NOMO-1 treated with DMSO at 0.1 percent for 48 hours (cell line): ENCODE measurements around the gene TMEM190.
"Not testable (repeated sequence)": the region's sequence is repeated elsewhere in the genome, so short reads cannot be mapped to it uniquely, and the experiment has no call there.

Source experiments
- DNase-seq: peaks from one replicate; lab custom pipeline; 2025; ENCODE audit not compliant: unreplicated experiment; lab: John Stamatoyannopoulos, UW

TMEM190 gene

DNA sequence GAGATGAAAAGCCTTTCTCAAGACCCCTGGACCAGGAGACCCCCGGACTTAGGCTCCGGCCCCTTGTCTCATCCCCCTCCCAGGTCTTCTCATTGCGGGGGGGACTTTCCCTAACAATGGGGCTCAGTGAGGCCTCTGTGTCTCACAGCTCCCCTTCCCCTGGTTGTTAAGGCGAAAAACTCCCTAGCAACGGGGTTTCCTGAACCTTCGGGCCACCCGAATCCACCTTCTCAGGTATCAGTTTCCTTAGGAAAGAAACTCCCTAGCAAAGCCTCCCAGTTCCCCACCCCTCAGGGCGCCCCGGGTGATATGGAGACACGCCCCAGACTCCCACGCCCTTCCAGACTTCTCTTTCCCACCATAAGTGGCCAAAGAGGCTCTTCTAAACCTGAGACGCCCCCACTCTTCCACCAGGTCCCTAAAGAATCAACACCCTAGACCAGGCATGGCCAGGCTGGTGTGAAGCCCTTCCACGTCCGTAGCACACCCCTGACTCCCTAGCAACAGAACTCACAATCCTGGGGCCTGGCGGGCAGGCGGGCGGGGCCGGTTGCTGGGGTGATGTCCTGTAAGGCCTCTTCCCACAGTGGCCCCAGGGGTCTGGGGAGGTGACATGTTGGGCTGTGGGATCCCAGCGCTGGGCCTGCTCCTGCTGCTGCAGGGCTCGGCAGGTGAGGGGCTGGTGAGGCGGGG is at the start of gene TMEM190:
Gene TMEM190, plus strand, starts transcription at position 586 of the 693 bp plus-strand sequence. Its CDS starts 28 bp downstream, at position 614.
- DNase-seq, result no peak

DNA sequence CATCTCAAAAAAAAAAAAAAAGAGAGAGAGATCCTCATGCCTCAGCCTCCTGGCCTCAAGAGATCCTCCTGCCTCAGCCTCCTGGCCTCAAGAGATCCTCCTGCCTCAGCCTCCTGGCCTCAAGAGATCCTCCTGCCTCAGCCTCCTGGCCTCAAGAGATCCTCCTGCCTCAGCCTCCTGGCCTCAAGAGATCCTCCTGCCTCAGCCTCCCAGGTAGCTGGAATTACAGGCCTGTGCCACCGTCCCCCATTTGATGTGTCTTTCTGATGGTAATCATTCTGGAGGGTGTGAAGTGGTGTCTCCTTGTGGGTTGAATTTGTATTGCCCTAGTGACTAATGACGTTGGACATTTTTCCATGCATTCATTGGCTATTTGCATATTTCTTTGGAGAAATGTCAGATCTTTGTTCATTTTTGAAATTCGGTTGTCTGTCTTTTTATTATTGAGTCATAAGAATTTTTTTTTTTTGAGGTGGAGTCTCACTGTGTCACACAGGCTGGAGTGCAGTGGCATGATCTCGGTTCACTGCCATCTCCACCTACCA is 47.8 kb upstream of the TMEM190 start:
- not testable (repeated sequence) for DNase-seq

DNA sequence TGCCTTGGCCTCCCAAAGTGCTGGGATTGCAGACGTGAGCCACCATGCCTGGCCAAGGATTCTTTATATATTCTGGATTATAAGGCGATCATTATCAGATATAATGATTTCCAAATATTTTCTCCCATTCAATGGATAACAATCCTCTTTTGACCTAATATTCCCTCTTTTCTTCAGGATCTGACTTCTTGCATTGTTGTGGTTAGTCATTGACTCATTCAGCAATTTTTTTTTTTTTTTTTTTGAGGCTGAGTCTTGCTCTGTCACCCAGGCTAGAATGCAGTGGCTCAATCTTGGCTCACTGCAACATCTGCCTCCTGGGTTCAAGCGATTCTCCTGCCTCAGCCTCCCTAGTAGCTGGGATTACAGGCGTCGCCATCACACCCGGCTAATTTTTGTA is 46.8 kb upstream of the TMEM190 start:
- not testable (repeated sequence) for DNase-seq

DNA sequence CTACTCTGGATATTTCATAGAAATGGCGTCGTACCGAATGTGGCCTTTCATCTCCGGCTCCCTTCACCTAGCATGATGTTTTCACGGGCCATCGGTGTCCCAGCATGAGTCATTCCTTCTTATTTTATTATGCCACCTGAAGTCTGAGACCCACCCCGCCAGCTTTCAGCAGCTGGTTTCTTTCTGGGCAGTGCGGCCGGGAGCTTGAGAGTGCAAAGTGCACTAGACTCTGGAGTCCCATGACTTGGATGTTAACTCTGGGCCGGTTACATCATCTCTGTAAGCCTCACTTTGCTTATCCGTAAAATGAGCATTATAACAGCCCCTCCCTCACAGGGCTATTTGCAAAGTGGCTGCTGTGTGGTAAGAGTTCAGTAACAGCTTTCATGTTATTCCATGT is 42.8 kb upstream of the TMEM190 start:
- no peak for DNase-seq

DNA sequence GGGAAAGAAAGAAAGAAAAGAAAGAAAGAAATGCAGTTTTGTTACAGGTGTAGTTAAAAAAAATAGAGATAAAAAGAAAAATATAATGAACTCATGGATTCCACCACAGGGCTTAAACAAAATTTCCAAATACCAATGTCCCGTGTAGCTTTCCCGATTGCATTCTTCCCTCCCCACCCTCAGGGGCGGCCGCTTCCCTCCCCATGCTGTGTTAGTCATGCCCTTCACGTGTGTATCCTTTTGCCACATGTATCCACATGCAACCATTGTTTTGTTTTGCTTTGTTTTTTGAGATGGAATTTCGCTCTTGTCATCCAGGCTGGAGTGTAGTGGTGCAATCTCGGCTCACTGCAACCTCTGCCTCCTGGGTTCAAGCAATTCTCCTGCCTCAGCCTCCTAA is 40.5 kb upstream of the TMEM190 start:
- DNase-seq, result no peak

DNA sequence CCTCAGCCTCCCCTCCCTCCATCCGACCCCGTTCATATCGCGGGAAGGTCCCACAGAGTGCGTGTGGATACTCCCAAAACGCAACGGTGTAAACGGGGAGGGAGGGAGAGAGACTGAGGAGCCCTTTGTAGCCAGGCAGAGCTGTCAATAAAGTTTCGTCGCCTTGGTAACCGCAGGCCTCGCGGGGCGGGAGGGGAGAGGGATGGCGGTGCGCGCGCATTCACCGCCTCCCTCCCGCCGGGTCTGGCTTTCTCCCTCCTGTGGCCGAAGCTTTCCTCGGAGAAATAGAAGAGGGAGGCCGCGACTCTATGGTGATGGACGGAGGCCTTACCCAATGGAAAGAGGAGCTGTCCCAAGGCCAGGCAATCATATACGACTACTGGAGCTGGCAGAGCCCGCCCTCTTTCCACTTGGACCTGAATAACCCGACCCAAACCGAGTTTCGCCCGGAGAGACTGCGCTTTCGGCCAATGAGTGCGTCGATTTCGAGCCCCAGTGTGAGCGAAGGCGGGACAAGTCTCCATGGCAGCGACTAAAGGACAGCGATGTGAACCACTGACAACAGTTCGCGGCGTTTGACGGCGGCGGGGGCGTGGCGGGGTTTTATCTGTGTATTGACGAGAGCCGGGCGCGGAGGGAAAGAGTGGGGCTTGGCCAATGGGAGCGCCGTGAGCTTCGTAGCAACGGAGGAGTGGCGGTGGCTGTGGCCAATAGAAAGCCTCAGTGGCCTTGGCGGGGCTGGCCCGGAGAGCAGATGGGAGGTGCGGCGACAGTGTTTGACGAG is 37.3 kb upstream of the TMEM190 start, which contains the start of gene KMT5C:
Gene KMT5C, plus strand, starts transcription at position 772 of the 784 bp plus-strand sequence. CDS start 2,061 bp downstream, outside the sequence.
- peak; percentile 100 for DNase-seq

DNA sequence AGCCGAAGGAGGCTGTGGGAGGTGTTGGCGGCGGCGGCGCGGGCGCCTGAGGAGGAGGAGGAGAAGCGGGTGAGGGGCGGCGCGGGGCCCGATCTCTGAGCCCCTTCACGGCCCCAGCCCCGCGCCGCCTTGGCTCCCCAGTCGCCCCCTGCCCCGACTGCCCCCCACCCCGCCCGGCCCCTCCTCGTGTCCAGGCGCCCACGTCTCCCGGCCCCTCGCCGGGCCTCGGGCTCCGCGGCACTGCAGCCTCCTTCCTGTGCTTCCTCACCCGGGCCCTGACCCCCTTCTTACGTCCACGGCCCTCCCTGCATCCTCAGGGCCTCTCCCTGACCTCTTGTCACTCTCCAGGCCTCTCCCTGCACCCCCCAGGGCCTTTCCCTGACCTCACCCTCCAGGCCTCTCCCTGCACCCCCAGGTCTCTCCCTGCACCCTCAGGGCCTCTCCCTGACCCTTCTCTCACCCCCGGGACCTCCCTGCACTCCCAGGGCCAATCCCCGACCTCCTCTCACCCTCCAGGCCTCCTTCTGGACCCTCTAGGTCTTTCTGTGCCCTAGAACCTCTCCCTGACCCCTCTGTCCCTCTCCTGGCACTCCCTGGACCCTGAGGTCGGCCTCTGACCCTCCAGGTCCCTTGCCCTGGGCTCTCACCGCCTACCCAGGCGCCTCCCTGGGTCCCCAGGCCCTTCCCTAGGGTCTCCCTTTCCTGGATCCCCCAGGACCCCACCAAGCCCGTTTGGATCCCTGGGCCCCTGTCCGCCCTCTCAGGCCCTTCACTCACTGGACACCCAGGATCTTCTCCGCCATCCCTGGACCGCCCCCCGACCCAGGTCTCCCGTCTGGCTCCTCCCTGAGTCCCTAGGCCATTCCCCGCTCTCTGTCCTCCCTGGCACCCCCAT is 36.5 kb upstream of the TMEM190 start:
- no peak for DNase-seq

DNA sequence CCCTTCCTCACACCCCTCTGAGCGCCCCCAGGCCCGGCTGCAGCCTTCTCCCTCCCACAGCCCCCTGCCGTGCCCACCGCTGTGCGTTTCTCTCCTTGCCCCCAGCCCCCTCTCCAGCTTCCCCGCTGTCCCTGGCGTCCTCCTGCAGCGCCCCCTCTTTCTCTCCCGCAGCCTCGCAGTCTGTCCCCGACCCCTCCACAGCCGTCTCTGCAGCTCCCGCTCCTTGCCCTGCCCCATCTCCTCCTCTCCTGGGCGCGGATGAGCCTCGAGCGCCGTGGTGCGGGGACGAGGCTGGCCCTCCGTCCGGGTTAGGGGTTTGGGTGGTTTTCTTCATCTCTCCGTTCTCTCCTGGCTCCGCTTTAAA is 35.9 kb upstream of the TMEM190 start:
- peak; percentile 14 for DNase-seq

DNA sequence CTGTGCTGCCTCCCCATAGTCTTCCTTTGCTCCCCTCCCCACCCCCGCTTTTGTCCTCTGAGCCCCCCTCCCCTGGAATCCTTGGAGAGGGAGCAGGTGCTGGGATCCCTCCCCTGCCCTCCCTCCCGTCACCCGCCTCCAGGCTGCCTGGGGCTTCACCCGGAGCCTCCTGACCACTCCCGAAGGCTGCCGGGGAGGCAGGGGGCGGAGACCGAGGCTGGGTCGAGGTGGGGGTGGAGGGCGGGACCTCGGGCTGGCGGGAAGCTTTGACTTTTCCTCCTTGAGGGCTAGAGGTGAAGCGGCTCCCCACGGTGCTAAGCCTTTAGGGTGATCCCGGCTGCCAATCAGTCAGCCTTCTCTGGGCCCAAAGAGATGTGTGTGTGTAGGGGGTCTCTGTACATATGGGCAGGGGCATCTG is 35.4 kb upstream of the TMEM190 start:
- peak; percentile 21 for DNase-seq

DNA sequence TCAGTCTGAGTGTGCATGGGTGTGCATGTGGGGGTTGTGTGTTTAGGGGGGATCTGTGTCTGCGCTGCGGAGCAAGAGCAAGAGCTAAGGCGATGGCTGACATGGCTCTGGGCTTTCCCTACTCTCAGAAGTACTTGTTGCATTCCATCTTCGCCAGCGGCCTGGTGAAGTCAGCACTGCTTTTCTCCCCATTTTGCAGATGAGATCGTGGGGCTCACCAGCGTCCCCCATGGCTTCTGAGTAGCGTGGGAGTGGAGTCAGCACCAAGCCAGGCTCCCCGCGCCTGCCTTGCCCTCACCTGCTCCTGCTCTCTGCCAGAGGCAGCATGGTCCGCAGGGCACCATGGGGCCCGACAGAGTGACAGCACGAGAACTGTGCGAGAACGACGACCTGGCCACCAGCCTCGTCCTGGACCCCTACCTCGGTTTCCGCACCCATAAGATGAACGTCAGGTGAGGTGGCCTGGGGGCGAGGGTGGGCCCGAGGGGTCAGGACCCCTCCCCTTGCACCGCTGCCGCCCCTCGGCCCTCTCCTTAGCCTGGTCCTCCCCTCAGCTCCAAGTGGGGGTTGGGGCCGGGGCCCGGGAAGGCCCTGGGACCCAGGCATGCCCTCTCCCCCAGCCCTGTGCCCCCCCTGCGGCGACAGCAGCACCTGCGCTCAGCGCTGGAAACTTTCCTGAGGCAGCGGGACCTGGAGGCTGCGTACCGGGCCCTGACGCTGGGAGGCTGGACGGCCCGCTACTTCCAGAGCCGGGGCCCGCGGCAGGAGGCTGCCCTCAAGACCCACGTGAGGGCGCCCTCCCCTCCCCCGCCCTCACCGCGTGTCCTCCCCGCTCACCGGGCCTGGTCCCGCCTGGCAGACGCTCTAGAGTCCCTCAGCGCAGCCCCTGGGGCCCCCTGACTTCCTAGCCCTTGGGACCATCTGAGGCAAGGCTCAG is 34.8 kb upstream of the TMEM190 start:
- no peak for DNase-seq

DNA sequence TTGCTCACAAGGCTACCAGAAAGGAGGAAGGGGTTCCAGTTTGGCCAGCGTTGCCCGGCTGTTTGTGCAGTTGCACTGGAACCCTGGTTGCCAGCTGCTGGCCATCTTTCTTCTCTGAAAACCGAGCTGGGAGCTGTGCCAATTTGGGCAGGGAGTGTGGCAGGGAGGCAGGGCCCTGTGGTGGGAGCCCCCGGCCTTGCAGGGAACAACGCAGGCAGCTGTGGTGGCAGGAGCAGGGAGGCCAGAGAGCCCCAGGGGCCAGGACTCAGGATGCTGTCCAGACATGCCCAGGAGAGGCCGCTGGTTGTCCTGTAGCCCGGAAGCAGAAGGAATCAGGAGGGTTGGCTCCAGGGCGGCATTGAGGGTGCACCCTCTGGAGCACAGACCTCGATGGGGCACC is 32.2 kb upstream of the TMEM190 start:
- no peak for DNase-seq

DNA sequence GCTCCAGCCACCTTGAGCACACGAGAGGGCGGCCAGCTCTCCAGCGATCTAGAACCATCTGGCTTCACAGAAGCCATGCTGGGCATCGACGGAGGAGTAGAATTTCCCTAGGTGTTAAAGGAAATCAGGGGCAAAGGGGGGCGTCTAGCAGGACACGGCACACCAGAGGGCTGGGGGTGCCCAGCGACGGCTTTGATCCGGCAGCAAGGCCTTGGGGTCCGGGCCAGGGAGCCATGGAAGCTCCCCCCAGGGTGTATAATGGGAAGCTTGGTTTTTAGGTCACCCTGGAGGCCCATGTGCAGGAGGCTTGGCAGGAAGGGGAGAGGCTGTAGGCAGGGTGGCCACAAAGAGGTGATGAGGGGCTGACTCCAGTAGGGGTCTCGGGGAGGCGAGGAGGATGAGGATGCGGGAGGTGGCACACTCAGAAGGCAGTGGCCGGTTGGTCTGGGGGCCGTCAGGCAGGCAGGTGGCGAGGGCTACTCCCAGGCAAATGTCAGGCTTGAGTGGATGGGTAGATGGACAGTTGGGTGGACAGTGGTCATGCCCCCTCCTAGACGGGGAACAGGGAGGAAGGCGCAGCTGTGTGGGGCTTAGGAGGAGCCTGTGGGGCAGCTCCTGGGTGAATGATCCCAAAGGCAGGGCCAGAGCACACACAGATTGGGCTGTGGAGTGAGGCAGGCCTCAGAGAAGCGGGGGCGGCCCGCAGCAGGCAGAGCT is 31.4 kb upstream of the TMEM190 start:
- DNase-seq, result no peak

DNA sequence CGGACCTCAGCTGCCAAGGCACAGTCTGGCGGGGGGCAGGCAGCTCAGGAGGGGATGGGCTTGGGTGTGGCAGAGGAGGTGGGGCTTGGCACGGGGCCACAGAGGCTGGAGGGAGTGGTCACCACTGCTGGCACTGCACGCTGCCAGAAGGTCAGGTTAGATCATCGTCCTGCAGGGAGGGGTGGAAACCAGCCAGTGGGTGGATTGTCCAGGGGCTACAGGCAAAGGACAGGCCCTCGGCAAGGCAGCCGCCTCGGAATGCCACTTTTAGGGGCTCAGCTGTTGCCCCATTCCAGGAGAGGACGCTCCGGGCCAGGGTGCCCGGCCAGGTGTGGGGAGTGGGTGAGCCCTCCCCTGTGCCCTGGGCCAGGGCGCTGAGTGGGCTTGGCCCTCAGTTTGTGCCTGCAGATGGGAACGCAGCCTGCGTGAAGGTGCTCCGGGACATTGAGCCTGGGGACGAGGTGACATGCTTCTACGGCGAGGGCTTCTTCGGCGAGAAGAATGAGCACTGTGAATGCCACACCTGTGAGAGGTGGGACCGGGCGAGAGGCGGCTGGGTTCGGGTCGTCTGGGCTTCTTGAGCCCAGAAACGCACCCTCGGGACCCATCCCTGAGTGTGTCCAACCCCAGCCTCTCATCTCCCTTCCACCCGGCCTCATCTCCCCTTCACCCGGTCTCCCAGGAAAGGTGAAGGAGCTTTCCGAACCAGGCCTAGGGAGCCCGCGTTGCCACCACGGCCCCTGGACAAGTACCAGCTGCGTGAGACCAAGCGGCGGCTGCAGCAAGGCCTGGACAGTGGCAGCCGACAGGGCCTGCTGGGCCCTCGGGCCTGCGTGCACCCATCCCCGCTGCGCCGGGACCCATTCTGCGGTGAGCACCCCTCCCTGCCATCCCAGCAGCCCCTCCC is 30.6 kb upstream of the TMEM190 start:
- no peak for DNase-seq

DNA sequence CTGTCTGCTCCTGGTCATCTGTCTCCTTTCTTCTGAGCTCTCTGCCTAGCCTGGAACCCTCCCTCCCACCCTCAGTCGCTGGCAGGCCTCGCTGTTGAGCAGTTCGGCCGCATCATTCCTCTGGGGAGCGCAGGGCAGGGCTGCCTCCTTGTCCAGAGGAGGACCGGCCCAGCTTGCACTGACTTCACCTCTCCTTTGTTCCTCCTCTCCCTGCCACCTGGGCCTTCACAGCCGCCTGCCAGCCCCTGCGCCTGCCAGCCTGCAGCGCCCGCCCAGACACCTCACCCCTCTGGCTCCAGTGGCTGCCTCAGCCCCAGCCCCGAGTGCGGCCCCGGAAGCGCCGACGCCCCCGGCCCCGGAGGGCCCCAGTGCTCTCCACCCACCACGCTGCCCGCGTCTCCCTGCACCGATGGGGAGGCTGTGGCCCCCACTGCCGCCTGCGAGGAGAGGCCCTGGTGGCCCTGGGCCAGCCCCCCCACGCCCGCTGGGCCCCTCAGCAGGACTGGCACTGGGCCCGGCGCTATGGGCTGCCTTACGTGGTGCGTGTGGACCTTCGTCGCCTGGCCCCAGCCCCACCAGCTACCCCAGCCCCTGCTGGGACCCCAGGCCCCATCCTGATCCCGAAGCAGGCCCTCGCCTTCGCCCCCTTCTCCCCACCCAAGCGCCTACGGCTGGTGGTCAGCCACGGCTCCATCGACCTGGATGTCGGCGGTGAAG is 29.7 kb upstream of the TMEM190 start:
- no peak for DNase-seq

DNA sequence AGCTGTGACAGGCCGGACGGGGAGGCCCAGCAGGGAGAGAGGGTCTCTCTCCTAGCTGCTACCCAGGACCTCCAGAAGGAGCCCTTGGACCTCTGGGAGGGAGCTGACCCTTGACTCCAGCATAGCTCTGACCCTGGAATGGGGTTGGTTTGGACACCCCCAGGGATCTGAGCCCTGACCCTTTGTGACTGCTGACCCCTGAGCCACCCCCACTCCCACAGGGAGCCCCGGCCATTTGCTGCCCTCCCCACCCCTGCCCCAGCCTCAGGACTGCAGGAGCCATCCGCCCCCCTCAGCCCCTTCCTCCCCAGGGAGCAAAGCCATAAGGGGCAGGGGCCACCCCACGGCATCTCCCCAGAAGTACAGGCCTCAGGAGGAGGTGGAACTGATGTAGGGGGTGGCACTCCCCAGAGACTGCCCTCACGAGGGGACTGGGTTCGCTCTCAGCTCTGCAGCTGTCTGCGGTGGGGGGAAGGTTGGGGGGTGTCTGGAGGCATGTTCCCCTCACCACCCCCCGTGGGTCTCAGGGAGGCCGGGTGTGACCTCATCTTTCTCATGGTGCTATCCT is 29.1 kb upstream of the TMEM190 start:
- DNase-seq, result no peak

DNA sequence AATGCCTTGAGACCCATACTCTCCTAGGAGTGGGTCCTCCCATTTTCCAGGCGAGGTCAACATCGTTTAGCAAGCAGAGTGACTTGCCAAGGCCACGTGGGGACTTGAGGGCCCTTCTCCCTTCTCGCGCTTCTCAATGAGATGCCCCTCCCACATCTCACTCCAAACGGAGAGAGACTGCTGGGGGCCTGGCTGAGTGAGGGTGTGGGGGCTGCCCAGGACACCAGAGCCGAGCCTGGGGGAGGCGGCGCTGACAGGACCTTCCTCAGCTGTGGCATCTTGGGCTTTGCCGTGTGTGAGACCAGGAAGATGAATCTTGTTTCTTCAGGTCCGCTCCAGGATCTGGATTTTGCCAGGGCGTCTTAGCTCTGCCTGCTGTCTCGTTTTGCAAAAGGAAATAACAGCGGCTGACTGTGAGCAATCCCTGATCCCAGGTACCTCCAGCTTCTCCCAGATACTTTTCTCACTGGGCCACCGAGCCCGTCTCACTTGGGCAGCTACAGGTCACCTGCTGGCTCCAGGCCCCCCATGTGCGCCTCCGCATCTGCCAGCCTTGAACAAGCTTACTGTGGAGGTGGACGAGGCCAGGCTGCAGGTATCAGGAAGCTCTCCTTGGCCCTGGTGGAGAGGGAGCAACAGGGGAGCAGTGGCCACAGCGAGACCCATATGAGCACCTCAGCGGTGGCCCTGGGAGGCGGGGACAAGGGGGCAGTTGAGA is 28.1 kb upstream of the TMEM190 start:
- no peak for DNase-seq
